Astrocyte (in vitro differentiated cells and primary cell): ENCODE results near the gene PLK2.

Experiments
- CTCF ChIP-seq: IDR thresholded peaks from 2 replicates; pipeline ENCODE4 v1.5.1; 2011; ENCODE audit warnings: low read depth, mild to moderate bottlenecking, inconsistent platforms, low read length, moderate library complexity; ENCODE audit not compliant: insufficient read depth
- EZH2 ChIP-seq: IDR thresholded peaks from 2 replicates; pipeline ENCODE4 v1.6.1; 2012; ENCODE audit warnings: mild to moderate bottlenecking, low read length, inconsistent platforms; ENCODE audit not compliant: insufficient read depth

- TF ChIP-seq EZH2: no peak
- TF ChIP-seq CTCF: no peak
These were observed 7.9 kb downstream of the PLK2 start for GRCh38 chr5:58451732-58452565.
